GM12892 (cell line): ENCODE data around the gene FTL.

ENCODE experiments used
- DNase-seq: peaks from one replicate; pipeline ENCODE4 v3.0.0; 2011; ENCODE audit not compliant: insufficient read length
- FAIRE-seq: peaks from 2 replicates; lab custom pipeline; 2011; peaks lifted over from hg19 to GRCh38; lab: Jason Lieb, UNC
- POLR2A ChIP-seq: IDR thresholded peaks from 2 replicates; pipeline ENCODE4 v1.6.1; 2011; ENCODE audit warnings: low read depth, low read length, control low read depth
- POLR2AphosphoS5 ChIP-seq: IDR thresholded peaks from 2 replicates; pipeline ENCODE4 v1.6.1; 2011; ENCODE audit warnings: low read depth, low read length, control low read depth
- TAF1 ChIP-seq: IDR thresholded peaks from 2 replicates; pipeline ENCODE4 v1.6.1; 2011; ENCODE audit warnings: low read depth, mild to moderate bottlenecking, control low read depth, low read length, borderline replicate concordance

The FTL gene

GRCh38 chr19:48928164-48929025 is 36.7 kb upstream of the FTL start:
- DNase-seq (no peak), FAIRE-seq (no peak)
- TF ChIP-seq TAF1: no peak
- no peak for TF ChIP-seq POLR2AphosphoS5
- no peak for TF ChIP-seq POLR2A

GRCh38 chr19:48933382-48933932 is 31.7 kb upstream of the FTL start, which contains the start of gene DHDH:
TSS of gene DHDH (plus strand) at chr19:48933699. CDS start at chr19:48933722, 23 bp downstream.
- DNase-seq: peak; percentile 57
- no peak for FAIRE-seq

GRCh38 chr19:48934837-48935236 is 30.3 kb upstream of the FTL start:
- TF ChIP-seq POLR2AphosphoS5: no peak
- TF ChIP-seq POLR2A: no peak
- TF ChIP-seq TAF1: no peak
- no peak for DNase-seq
- no peak for FAIRE-seq

More at GRCh38 chr19:48933382-48933932, 31.7 kb upstream of the FTL start, which contains the start of gene DHDH:
- TF ChIP-seq POLR2AphosphoS5 (no peak), POLR2A (no peak), TAF1 (no peak)

- TF ChIP-seq POLR2A (no peak), TAF1 (no peak), POLR2AphosphoS5 (no peak)
- DNase-seq (no peak), FAIRE-seq (no peak)
Measured at GRCh38 chr19:48935864-48936263, 29.2 kb upstream of the FTL start.

GRCh38 chr19:48938256-48938655 is 26.9 kb upstream of the FTL start:
- TF ChIP-seq POLR2AphosphoS5: no peak
- no peak for TF ChIP-seq POLR2A
- DNase-seq: no peak
- no peak for FAIRE-seq

- DNase-seq: no peak
- no peak for TF ChIP-seq POLR2A
- no peak for TF ChIP-seq TAF1
- TF ChIP-seq POLR2AphosphoS5: no peak
Measured at GRCh38 chr19:48940902-48941301, 24.2 kb upstream of the FTL start.

GRCh38 chr19:48943081-48943480 is 22.0 kb upstream of the FTL start:
- TF ChIP-seq TAF1 (no peak), POLR2A (no peak), POLR2AphosphoS5 (no peak)
- FAIRE-seq (no peak), DNase-seq (no peak)

More at GRCh38 chr19:48940902-48941301, 24.2 kb upstream of the FTL start:
- FAIRE-seq: no peak

- FAIRE-seq (no peak), DNase-seq (no peak)
- TF ChIP-seq POLR2AphosphoS5: no peak
- TF ChIP-seq POLR2A: no peak
- no peak for TF ChIP-seq TAF1
Measured at GRCh38 chr19:48945415-48945814, 19.7 kb upstream of the FTL start.

- no peak for DNase-seq
- no peak for FAIRE-seq
- TF ChIP-seq POLR2AphosphoS5 (no peak), POLR2A (no peak), TAF1 (no peak)
Measured at GRCh38 chr19:48945817-48946216, 19.3 kb upstream of the FTL start.

- no peak for DNase-seq
- FAIRE-seq: no peak
Measured at GRCh38 chr19:48946463-48947257, 18.4 kb upstream of the FTL start.

GRCh38 chr19:48947258-48947542 is 17.9 kb upstream of the FTL start:
- no peak for TF ChIP-seq TAF1
- TF ChIP-seq POLR2AphosphoS5: no peak
- no peak for TF ChIP-seq POLR2A
- FAIRE-seq (no peak), DNase-seq (no peak)

More at GRCh38 chr19:48946463-48947257, 18.4 kb upstream of the FTL start:
- TF ChIP-seq POLR2A (no peak), POLR2AphosphoS5 (no peak), TAF1 (no peak)
